Spleen (tissue), 11 donors: ENCODE measurements around the gene DLGAP5. TPM values are rescaled to one million over a fixed set of nuclear protein-coding genes. Genes with fewer than 3 reads are reported as not detected.
A peak's percentile ranks its signal among the peaks of the same experiment; 100 is the strongest.

ENCODE experiments used
- DNase-seq: peaks from one replicate; pipeline ENCODE4 v3.0.0-alpha.2; 2020
- H3K27ac ChIP-seq, 8 donors: fragments of 200-600 bp; sonication (generic) in 7 of 8; 1 replicate in 4 of 8; 2 replicates in 4 of 8; pipeline versions ENCODE4 v1.5.0 to v1.8.0; 2016 to 2021; ENCODE audit warnings: inconsistent platforms in 4 of 8, mild to moderate bottlenecking in 4 of 8, moderate library complexity in 1 of 8
- H3K27me3 ChIP-seq, 7 donors: fragments of 200-600 bp; sonication (generic) in 6 of 7; replicated peaks in 1 of 7; 1 replicate in 4 of 7; 2 replicates in 3 of 7; pipeline versions ENCODE4 v1.5.0 to v1.8.0; 2016 to 2021; ENCODE audit warnings: inconsistent platforms in 3 of 7, mild to moderate bottlenecking in 1 of 7
- H3K36me3 ChIP-seq, 6 donors: fragments of 200-600 bp; sonication (generic) in 5 of 6; 1 replicate in 4 of 6; 2 replicates in 2 of 6; pipeline versions ENCODE4 v1.5.0 to v1.8.0; 2016 to 2021; ENCODE audit warnings: inconsistent platforms in 2 of 6
- H3K4me1 ChIP-seq, 6 donors: fragments of 200-600 bp; sonication (generic) in 5 of 6; 1 replicate in 3 of 6; 2 replicates in 3 of 6; pipeline versions ENCODE4 v1.5.0 to v1.8.0; 2016 to 2021; ENCODE audit warnings: inconsistent platforms in 3 of 6
- H3K4me3 ChIP-seq, 8 donors: fragments of 200-600 bp; sonication (generic) in 7 of 8; 1 replicate in 4 of 8; 2 replicates in 4 of 8; pipeline versions ENCODE4 v1.5.0 to v1.8.0; 2016 to 2021; ENCODE audit warnings: inconsistent platforms in 4 of 8, mild to moderate bottlenecking in 4 of 8, moderate library complexity in 2 of 8
- H3K9me3 ChIP-seq, 8 donors: fragments of 200-600 bp; sonication (generic) in 7 of 8; 1 replicate in 4 of 8; 2 replicates in 4 of 8; pipeline versions ENCODE4 v1.5.0 to v1.8.0; 2016 to 2021; ENCODE audit warnings: inconsistent platforms in 4 of 8
- POLR2A ChIP-seq, 3 donors: fragments of 450-650 bp; IDR thresholded peaks; one replicate each; pipeline ENCODE4 v1.5.1; 2017; ENCODE audit warnings: antibody characterized with exemption in 3 of 3, mild to moderate bottlenecking in 1 of 3
- POLR2AphosphoS5 ChIP-seq, 3 donors: sonication (generic); formaldehyde crosslinking; IDR thresholded peaks; one replicate each; pipeline ENCODE4 v1.5.1; 2017; ENCODE audit warnings: antibody characterized with exemption in 3 of 3
- WGBS, 5 donors: extraction: QIAGEN DNeasy Blood & Tissue Kit in 3 of 5; methylation state at CpG; one replicate each; pipeline versions ENCODE4 v1.1.5 to v1.1.7; 2013 to 2018; 5-methylcytosine and 5-hydroxymethylcytosine counted together
- intact Hi-C: fragments of 100-400 bp; cut with DNase I; formaldehyde crosslinking; loops from one replicate; pipeline ENCODE4 v1.15.0; 2023; ENCODE audit warnings: low total_unique reads
- polyA plus RNA-seq, 3 donors: library from polyadenylated mRNA; stranded (reverse); fragments of 200-250 nt; gene quantifications; one replicate each; pipeline ENCODE4 v1.2.1, GENCODE V29; 2013
- total RNA-seq, 7 donors: library from RNA; depleted of rRNA in 3 of 7; stranded (reverse); fragments of >200 nt in 3 of 7; fragmentation: NEBNext Ultra II Directional in 4 of 7; extraction: Animal tissue kit (Norgen Biotek cat#: 25700) in 4 of 7; gene quantifications; one replicate each; pipeline versions ENCODE4 v1.1.0 to v1.2.1, GENCODE V29; 2016 to 2021
- TF ChIP-seq, protein P1 (sequence below), 11 experiments: fragments of 200-600 bp in 7 of 11; fragments of 450-650 bp in 4 of 11; sonication (generic) in 4 of 11; IDR thresholded peaks in 8 of 11; conservative IDR thresholded peaks in 3 of 11; 1 replicate in 7 of 11; 2 replicates in 4 of 11; pipeline versions ENCODE4 v1.4.0 to v1.8.0; 2016 to 2021; ENCODE audit warnings: antibody characterized with exemption in 11 of 11, inconsistent platforms in 4 of 11, mild to moderate bottlenecking in 1 of 11
- donor health status: healthy with polysubstance abuse.
- donor health status: DM: no; HTN: no; CAD: no; lungs with moderate emphysema.
- donor health status: DM: no; HTN: no; CAD: no.
- donor health status: Bipolar disorder and iron deficiency.
- donor health status: healthy.
- donor health status: DM: no; HTN: no; CAD: no.
- donor health status: DM: yes; HTN: yes; CAD: no.

The DLGAP5 gene
- total and polyA plus RNA-seq, 10 donors: 0.50 to 8.1 (median 2.9) TPM

DNA sequence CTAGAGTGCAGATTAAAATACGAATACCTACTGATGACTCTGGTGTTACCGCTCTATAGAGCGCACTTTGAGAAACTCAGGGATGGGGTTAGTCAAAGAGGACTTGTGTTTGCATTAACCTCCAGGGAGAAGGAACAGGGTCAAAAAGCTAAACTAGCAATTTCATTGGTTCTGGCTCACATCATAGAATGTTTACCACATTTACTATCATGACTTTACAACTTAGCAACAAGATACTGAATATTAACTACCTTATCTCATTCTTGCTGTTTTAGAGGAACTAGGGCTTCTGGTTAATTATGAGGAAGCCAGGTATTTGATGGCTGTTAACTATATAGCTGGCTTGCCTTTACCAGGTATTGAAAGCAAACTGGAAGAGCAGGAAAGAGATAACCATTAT is 49.6 kb downstream of the DLGAP5 start:
- peaks cover 0 to 27% (median 5%) of the 10 kb centered on the region in 6 donors for H3K4me1 ChIP-seq
- no peak overlapping the region for H3K27ac ChIP-seq
- TF ChIP-seq POLR2AphosphoS5 (IDR thresholded peaks at IDR 0.05) (no peak), POLR2A (IDR thresholded peaks at IDR 0.05) (no peak)
- TF ChIP-seq, protein P1, sequence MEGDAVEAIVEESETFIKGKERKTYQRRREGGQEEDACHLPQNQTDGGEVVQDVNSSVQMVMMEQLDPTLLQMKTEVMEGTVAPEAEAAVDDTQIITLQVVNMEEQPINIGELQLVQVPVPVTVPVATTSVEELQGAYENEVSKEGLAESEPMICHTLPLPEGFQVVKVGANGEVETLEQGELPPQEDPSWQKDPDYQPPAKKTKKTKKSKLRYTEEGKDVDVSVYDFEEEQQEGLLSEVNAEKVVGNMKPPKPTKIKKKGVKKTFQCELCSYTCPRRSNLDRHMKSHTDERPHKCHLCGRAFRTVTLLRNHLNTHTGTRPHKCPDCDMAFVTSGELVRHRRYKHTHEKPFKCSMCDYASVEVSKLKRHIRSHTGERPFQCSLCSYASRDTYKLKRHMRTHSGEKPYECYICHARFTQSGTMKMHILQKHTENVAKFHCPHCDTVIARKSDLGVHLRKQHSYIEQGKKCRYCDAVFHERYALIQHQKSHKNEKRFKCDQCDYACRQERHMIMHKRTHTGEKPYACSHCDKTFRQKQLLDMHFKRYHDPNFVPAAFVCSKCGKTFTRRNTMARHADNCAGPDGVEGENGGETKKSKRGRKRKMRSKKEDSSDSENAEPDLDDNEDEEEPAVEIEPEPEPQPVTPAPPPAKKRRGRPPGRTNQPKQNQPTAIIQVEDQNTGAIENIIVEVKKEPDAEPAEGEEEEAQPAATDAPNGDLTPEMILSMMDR (IDR thresholded peaks at IDR 0.05 in 8 of 11, conservative IDR thresholded peaks at IDR 0.05 in 3 of 11): no peak
- H3K36me3 ChIP-seq: peaks cover 0 to 90% (median 39%) of the 10 kb centered on the region in 6 donors
- H3K9me3 ChIP-seq: no peaks in the 10 kb centered on the region
- DNase-seq: no peak
- no peaks in the 10 kb centered on the region for H3K27me3 ChIP-seq
- intact Hi-C loops: no loop called here
- WGBS, 5 donors: 96 to 98% (median 97%) methylated on average over 3 of the region's 3 CpGs
- H3K4me3 ChIP-seq: no peak overlapping the region

DNA sequence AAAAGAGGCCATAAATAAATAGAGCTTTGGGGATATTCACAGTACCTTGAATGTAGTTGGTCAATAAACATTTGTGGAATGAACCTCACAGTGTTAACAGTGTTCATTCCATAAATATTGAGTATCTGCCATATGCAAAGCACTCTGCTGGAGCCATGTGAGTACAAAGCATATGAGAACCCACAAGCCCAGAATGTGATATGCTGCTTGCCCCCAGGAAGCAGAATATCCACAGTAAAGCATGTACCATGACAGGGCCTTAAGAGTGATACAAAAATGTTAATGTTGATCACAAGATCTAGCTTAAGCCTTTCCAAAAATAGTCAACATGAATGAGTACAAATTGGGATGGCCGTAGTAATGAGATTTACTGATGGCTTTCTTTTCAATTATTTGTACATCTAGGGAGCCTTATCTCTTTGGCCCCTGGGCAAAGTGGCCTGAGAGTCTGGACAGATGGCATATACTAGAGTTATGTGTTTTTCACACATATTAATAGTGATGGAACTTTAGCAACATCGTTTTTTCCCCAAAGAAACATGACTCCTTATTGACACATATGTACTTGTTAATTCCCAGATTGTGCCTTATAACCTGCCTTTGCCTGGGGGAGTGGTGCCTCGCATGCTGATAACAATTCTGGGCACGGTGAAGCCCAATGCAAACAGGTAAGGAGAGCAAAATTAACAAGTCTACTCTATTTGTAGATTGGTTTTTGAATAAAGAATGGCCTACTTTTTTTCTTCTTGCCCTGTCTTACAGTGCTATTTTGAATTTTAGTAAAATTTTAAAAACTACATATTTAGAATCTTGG is 51.5 kb downstream of the DLGAP5 start:
- H3K27ac ChIP-seq: peak overlapping the region in 4 of 8 donors; percentile 38 to 57 (median 50)
- intact Hi-C loops: no loop called here
- DNase-seq: no peak
- no peaks in the 10 kb centered on the region for H3K9me3 ChIP-seq
- H3K27me3 ChIP-seq: no peaks in the 10 kb centered on the region
- H3K36me3 ChIP-seq: peaks cover 0 to 71% (median 31%) of the 10 kb centered on the region in 6 donors
- peaks cover 0 to 39% (median 11%) of the 10 kb centered on the region in 6 donors for H3K4me1 ChIP-seq
- WGBS, 5 donors: 94 to 97% (median 96%) methylated on average over 4 of the region's 4 CpGs
- TF ChIP-seq, protein P1 (IDR thresholded peaks at IDR 0.05 in 8 of 11, conservative IDR thresholded peaks at IDR 0.05 in 3 of 11): no peak
- TF ChIP-seq POLR2A (IDR thresholded peaks at IDR 0.05) (no peak), POLR2AphosphoS5 (IDR thresholded peaks at IDR 0.05) (no peak)
- H3K4me3 ChIP-seq: no peak overlapping the region

DNA sequence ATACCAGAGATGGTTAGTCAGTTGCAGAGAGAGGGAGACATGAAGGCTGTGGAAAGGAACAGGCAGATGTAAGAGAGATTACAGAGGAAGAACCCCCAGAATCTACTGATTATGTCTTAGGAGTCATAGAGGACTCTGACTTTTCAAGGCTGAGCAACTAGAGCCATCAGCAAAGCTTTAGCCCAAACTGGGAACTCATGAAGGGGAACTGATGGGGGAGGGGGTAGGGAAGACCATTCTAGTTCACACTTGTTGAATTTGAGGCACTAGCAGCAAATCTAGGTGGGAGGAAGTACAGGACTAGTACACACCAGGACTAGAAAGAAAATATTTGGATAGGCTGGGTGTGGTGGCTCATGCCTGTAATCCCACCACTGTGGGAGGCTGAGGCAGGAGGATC is 52.2 kb downstream of the DLGAP5 start:
- H3K9me3 ChIP-seq: no peaks in the 10 kb centered on the region
- no peak for DNase-seq
- no peak for TF ChIP-seq POLR2AphosphoS5 (IDR thresholded peaks at IDR 0.05)
- TF ChIP-seq, protein P1 (IDR thresholded peaks at IDR 0.05 in 8 of 11, conservative IDR thresholded peaks at IDR 0.05 in 3 of 11): no peak
- no peak for TF ChIP-seq POLR2A (IDR thresholded peaks at IDR 0.05)
- peak overlapping the region in 5 of 8 donors; percentile 2 to 57 (median 44) for H3K27ac ChIP-seq
- H3K27me3 ChIP-seq: no peaks in the 10 kb centered on the region
- H3K4me3 ChIP-seq: no peak overlapping the region
- intact Hi-C loops: no loop called here
- H3K36me3 ChIP-seq: peaks cover 0 to 63% (median 24%) of the 10 kb centered on the region in 6 donors
- H3K4me1 ChIP-seq: peaks cover 0 to 45% (median 11%) of the 10 kb centered on the region in 6 donors

DNA sequence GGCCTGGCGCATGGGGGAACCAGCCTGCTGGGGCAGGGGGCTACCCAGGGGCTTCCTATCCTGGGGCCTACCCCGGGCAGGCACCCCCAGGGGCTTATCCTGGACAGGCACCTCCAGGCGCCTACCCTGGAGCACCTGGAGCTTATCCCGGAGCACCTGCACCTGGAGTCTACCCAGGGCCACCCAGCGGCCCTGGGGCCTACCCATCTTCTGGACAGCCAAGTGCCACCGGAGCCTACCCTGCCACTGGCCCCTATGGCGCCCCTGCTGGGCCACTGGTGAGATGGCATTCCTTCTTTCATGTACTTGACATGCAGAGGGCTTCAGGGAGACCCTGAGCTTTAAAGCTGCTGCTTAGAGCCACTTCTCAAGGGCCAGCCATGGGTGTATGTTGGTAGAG is 53.3 kb downstream of the DLGAP5 start:
- no peaks in the 10 kb centered on the region for H3K27me3 ChIP-seq
- WGBS, 5 donors: 87 to 97% (median 94%) methylated on average over 3 to 7 of the region's 7 CpGs
- intact Hi-C loops: no loop called here
- peaks cover 0 to 56% (median 13%) of the 10 kb centered on the region in 6 donors for H3K4me1 ChIP-seq
- DNase-seq: no peak
- TF ChIP-seq, protein P1 (IDR thresholded peaks at IDR 0.05 in 8 of 11, conservative IDR thresholded peaks at IDR 0.05 in 3 of 11): no peak
- TF ChIP-seq POLR2AphosphoS5 (IDR thresholded peaks at IDR 0.05): no peak
- TF ChIP-seq POLR2A (IDR thresholded peaks at IDR 0.05): no peak
- H3K27ac ChIP-seq: peak overlapping the region in 5 of 8 donors; percentile 10 to 59 (median 51)
- peaks cover 0 to 52% (median 18%) of the 10 kb centered on the region in 6 donors for H3K36me3 ChIP-seq
- no peak overlapping the region for H3K4me3 ChIP-seq
- H3K9me3 ChIP-seq: no peaks in the 10 kb centered on the region
